K562 (cell line): ENCODE measurements around the gene SLC13A1. TPM values are rescaled to one million over a fixed set of nuclear protein-coding genes. Genes with fewer than 3 reads are reported as not detected.

ENCODE experiments used
- ATAC-seq: fragments of 200-7000 bp; cut with Tn5 transposase; 3 replicates; pipeline ENCODE4 v1.9.1; 2020; ENCODE audit warnings: moderate library complexity
- BruUV-seq: library from RNA; stranded (reverse); fragments of 400-500 nt; replicated peaks from 2 replicates; lab custom pipeline; 2021; lab: Mats Ljungman, UMichigan
- CTCF ChIA-PET: fragments of 300-600 bp; formaldehyde crosslinking; extraction: SDS; loops from one replicate; lab custom pipeline; 2021; ENCODE audit warnings: low intra/inter-chr PET ratio; lab: Yijun Ruan, JAX
- POLR2A ChIA-PET: fragments of 300-600, 350-650 bp; sonication (Branson Sonifier 250); formaldehyde crosslinking; extraction: SDS; loops from one replicate; lab custom pipeline; 2021; ENCODE audit warnings: antibody characterized with exemption, inconsistent platforms; lab: Yijun Ruan, JAX
- DNase-seq, 4 experiments: peaks; one replicate each; pipeline versions ENCODE4 v3.0.0 to v3.0.0-alpha.2; 2011 to 2018; ENCODE audit warnings: low spot score in 3 of 4, mixed read lengths in 3 of 4; ENCODE audit errors: extremely low read depth in 1 of 4
- FAIRE-seq: peaks from 2 replicates; lab custom pipeline; 2011; peaks lifted over from hg19 to GRCh38; lab: Jason Lieb, UNC
- H2AFZ ChIP-seq: 2 replicates; pipeline ENCODE4 v1.6.0; 2011; ENCODE audit warnings: low read depth, low read length, control low read depth, inconsistent platforms
- H3K27ac ChIP-seq: fragments of 200-600 bp; 3 replicates; pipeline ENCODE4 v1.8.0; 2011; ENCODE audit warnings: low read depth, mild to moderate bottlenecking, control low read depth, inconsistent platforms, low read length, moderate library complexity, mixed read lengths; ENCODE audit errors: extremely low read depth
- H3K27me3 ChIP-seq, 2 experiments: fragments of 300-600 bp in 1 of 2; 2 replicates in 1 of 2; 3 replicates in 1 of 2; pipeline versions ENCODE4 v1.6.0 to v1.8.0; 2011; ENCODE audit warnings: inconsistent platforms in 2 of 2, low read length in 2 of 2, mild to moderate bottlenecking in 1 of 2, mixed read lengths in 1 of 2, moderate library complexity in 1 of 2; ENCODE audit not compliant: control insufficient read depth in 2 of 2, insufficient read depth in 2 of 2
- H3K36me3 ChIP-seq: fragments of 300-600 bp; 3 replicates; pipeline ENCODE4 v1.8.0; 2011; ENCODE audit warnings: mild to moderate bottlenecking, low read length, inconsistent platforms; ENCODE audit not compliant: control insufficient read depth, insufficient read depth
- H3K4me1 ChIP-seq, 2 experiments: fragments of 200-600 bp in 1 of 2; replicated peaks in 1 of 2; 2 replicates in 1 of 2; 3 replicates in 1 of 2; pipeline versions ENCODE4 v1.5.1 to v1.8.0; 2011; ENCODE audit warnings: inconsistent platforms in 2 of 2, low read length in 2 of 2, mild to moderate bottlenecking in 1 of 2, mixed read lengths in 1 of 2, moderate library complexity in 1 of 2; ENCODE audit not compliant: control insufficient read depth in 2 of 2, insufficient read depth in 2 of 2
- H3K4me2 ChIP-seq: 2 replicates; pipeline ENCODE4 v1.6.1; 2011; ENCODE audit warnings: low read length, control low read depth, inconsistent platforms, mixed read lengths; ENCODE audit not compliant: insufficient read depth
- H3K4me3 ChIP-seq: fragments of 200-600 bp; sonication (generic), shearing (Covaris generic); 2 replicates; pipeline ENCODE4 v1.5.1; 2016; ENCODE audit warnings: control low read depth, inconsistent platforms
- H3K79me2 ChIP-seq: fragments of 200-600 bp; 3 replicates; pipeline ENCODE4 v1.8.0; 2011; ENCODE audit warnings: low read length, inconsistent platforms; ENCODE audit not compliant: control insufficient read depth, insufficient read depth
- H3K9ac ChIP-seq, 2 experiments: 2 replicates each; pipeline versions ENCODE4 v1.6.0 to v1.6.1; 2011; ENCODE audit warnings: low read depth in 2 of 2, low read length in 2 of 2, control low read depth in 1 of 2, inconsistent platforms in 1 of 2, mild to moderate bottlenecking in 1 of 2, mixed read lengths in 1 of 2; ENCODE audit not compliant: insufficient read depth in 1 of 2
- H3K9me1 ChIP-seq: one replicate; pipeline ENCODE4 v1.6.0; 2011; ENCODE audit warnings: inconsistent platforms, mild to moderate bottlenecking, low read length, moderate library complexity; ENCODE audit not compliant: control insufficient read depth, insufficient read depth
- H3K9me3 ChIP-seq: replicated peaks from 2 replicates; pipeline ENCODE4 v1.5.1; 2011; ENCODE audit warnings: low read depth, low read length, inconsistent platforms; ENCODE audit not compliant: control insufficient read depth, insufficient read depth
- H4K20me1 ChIP-seq: replicated peaks from 2 replicates; pipeline ENCODE4 v1.6.1; 2011; ENCODE audit warnings: low read length, inconsistent platforms, mixed read lengths; ENCODE audit not compliant: control insufficient read depth, insufficient read depth
- BCLAF1 ChIP-seq, 2 experiments: fragments of 450-650 bp in 1 of 2; IDR thresholded peaks; 2 replicates each; pipeline ENCODE4 v1.6.1; 2011 to 2017; ENCODE audit warnings: low read depth in 2 of 2, antibody characterized with exemption in 1 of 2, borderline replicate concordance in 1 of 2, low read length in 1 of 2, mild to moderate bottlenecking in 1 of 2, mixed read lengths in 1 of 2; ENCODE audit not compliant: control insufficient read depth in 1 of 2
- NR2F6 ChIP-seq: fragments of 450-650 bp; formaldehyde crosslinking; IDR thresholded peaks from 2 replicates; pipeline ENCODE4 v1.4.0; 2020; ENCODE audit warnings: mild to moderate bottlenecking
- SP2 ChIP-seq: IDR thresholded peaks from 2 replicates; pipeline ENCODE4 v1.6.1; 2011; ENCODE audit warnings: mild to moderate bottlenecking, low read depth, low read length, moderate library complexity; ENCODE audit not compliant: poor library complexity, severe bottlenecking; ENCODE audit errors: extremely low read depth
- ZBTB2 ChIP-seq: fragments of 450-650 bp; IDR thresholded peaks from 2 replicates; pipeline ENCODE4 v1.6.1; 2016; ENCODE audit warnings: antibody characterized with exemption
- ZNF134 ChIP-seq: fragments of 250-450 bp; sonication (Bioruptor Pico); conservative IDR thresholded peaks from 2 replicates; pipeline ENCODE4 v1.4.0; 2020
- ZNF384 ChIP-seq: IDR thresholded peaks from 2 replicates; pipeline ENCODE4 v1.6.1; 2012; ENCODE audit warnings: low read depth, low read length, improper control_type of control experiment
- ZNF699 ChIP-seq: fragments of 250-450 bp; sonication (Bioruptor Pico); IDR thresholded peaks from 2 replicates; pipeline ENCODE4 v1.8.0; 2021; ENCODE audit warnings: mild to moderate bottlenecking, moderate library complexity; ENCODE audit not compliant: insufficient replicate concordance
- ZNF76 ChIP-seq: fragments of 250-450 bp; sonication (Bioruptor Pico); IDR thresholded peaks from 2 replicates; pipeline ENCODE4 v1.4.0; 2020; ENCODE audit warnings: mild to moderate bottlenecking, moderate library complexity, borderline replicate concordance
- WGBS: fragments of 100-300 bp; shearing (Covaris generic); methylation state at CpG from one replicate; pipeline ENCODE4 v1.1.6; 2016; ENCODE audit warnings: low coverage, mixed read lengths; ENCODE audit not compliant: insufficient coverage; ENCODE audit errors: missing lambda C conversion rate; 5-methylcytosine and 5-hydroxymethylcytosine counted together
- in situ Hi-C: fragments of 300-500 bp; cut with MboI; formaldehyde crosslinking; loops from 4 replicates; pipeline ENCODE4 v1.15.0; 2018; ENCODE audit warnings: inconsistent platforms, mixed read lengths
- intact Hi-C: fragments of 100-400 bp; cut with micrococcal nuclease; formaldehyde crosslinking; loops from 2 replicates; pipeline ENCODE4 v1.14.2; 2022
- polyA plus RNA-seq, 8 experiments: library from polyadenylated mRNA; depleted of rRNA in 4 of 8; stranded (reverse) in 5 of 8; unstranded in 3 of 8; fragments of >200 nt; fragmentation: Nextera tagmentation in 2 of 8; fragmentation: Illumina TruSeq in 1 of 8; extraction: Ambion mirVana in 2 of 8; extraction: Trizol in 1 of 8; gene quantifications; 2 replicates each; pipeline versions ENCODE4 v1.2.1 to v1.2.3, GENCODE V29; 2011 to 2014; ENCODE audit warnings: inconsistent platforms in 1 of 8, missing spikeins in 1 of 8
- total RNA-seq, 7 experiments: library from RNA; depleted of rRNA in 6 of 7; stranded (reverse); fragments of >200 nt in 6 of 7; fragmentation: Illumina TruSeq in 2 of 7; extraction: Trizol in 2 of 7; gene quantifications; 2 replicates each; pipeline versions ENCODE4 v1.2.1 to v1.2.3, GENCODE V29; 2011 to 2021; ENCODE audit warnings: low replicate concordance in 1 of 7

Gene SLC13A1
- total and polyA plus RNA-seq, 9 of the 15 experiments (the other 6 are each of a cell fraction or from before 2014, with no cell fraction given), result 0.04 TPM; not detected in 8

GRCh38 chr7:123204206-123204835 lies 4.6 kb upstream of the SLC13A1 start (continued):
- no peak for TF ChIP-seq ZNF76
- no peak for TF ChIP-seq ZNF699 (CRISPR knock-in tag)
- TF ChIP-seq NR2F6 (CRISPR knock-in tag), result no peak
- no peak for TF ChIP-seq SP2
- TF ChIP-seq, all 486 proteins: peak for 0

DNA sequence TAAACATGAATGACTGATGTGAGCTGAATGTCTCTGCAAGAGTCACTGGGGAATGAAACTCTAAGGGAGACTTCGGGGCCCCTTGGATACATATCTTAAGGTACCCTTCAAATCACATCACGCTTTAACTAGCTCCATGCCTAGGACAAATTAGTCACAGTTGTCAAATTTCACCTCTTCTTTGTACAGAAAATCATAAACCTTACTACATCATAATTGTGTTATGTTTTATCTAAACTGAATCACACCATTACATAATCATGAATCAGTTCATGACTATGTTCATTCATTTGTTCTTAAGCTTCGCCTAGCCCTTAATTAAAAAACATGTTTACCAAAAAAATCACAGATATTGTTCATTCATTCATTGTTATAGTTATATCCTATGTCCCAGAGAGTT lies 2.1 kb upstream of the SLC13A1 start:
- H3K4me1 ChIP-seq, result no peaks in the 10 kb centered on the region
- H3K79me2 ChIP-seq, result no peaks in the 10 kb centered on the region
- H3K27ac ChIP-seq, result no peak overlapping the region
- no peaks in the 10 kb centered on the region for H3K36me3 ChIP-seq
- DNase-seq (no peak), ATAC-seq (no peak), FAIRE-seq (no peak)
- H3K9me1 ChIP-seq, result no peaks in the 10 kb centered on the region
- CTCF ChIA-PET, result no interaction called here
- in situ Hi-C loops (no loop called here), intact Hi-C loops (no loop called here)
- H3K27me3 ChIP-seq, result no peaks in the 10 kb centered on the region
- 1% methylated on average over 3 of the region's 3 CpGs for WGBS
- no peaks in the 10 kb centered on the region for H3K9me3 ChIP-seq
- H3K4me2 ChIP-seq, result no peak overlapping the region
- BruUV-seq, result no TSS peak
- H3K4me3 ChIP-seq, result no peak overlapping the region
- no peak overlapping the region for H2AFZ ChIP-seq
- no peaks in the 10 kb centered on the region for H4K20me1 ChIP-seq
- H3K9ac ChIP-seq, result no peak overlapping the region
- POLR2A ChIA-PET, result no interaction called here
- TF ChIP-seq ZBTB2 (no peak), ZNF134 (CRISPR knock-in tag) (no peak), ZNF384 (no peak), BCLAF1 (IDR thresholded peaks at IDR 0.05; ENCODE audit: borderline replicate concordance in 1 of 2, control insufficient read depth in 1 of 2, low read depth in 2 of 2, low read length in 1 of 2) (no peak)
